ENCODE results near the gene ASCL5.

The ASCL5 gene, protein sequence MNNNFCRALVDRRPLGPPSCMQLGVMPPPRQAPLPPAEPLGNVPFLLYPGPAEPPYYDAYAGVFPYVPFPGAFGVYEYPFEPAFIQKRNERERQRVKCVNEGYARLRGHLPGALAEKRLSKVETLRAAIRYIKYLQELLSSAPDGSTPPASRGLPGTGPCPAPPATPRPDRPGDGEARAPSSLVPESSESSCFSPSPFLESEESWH

DNA sequence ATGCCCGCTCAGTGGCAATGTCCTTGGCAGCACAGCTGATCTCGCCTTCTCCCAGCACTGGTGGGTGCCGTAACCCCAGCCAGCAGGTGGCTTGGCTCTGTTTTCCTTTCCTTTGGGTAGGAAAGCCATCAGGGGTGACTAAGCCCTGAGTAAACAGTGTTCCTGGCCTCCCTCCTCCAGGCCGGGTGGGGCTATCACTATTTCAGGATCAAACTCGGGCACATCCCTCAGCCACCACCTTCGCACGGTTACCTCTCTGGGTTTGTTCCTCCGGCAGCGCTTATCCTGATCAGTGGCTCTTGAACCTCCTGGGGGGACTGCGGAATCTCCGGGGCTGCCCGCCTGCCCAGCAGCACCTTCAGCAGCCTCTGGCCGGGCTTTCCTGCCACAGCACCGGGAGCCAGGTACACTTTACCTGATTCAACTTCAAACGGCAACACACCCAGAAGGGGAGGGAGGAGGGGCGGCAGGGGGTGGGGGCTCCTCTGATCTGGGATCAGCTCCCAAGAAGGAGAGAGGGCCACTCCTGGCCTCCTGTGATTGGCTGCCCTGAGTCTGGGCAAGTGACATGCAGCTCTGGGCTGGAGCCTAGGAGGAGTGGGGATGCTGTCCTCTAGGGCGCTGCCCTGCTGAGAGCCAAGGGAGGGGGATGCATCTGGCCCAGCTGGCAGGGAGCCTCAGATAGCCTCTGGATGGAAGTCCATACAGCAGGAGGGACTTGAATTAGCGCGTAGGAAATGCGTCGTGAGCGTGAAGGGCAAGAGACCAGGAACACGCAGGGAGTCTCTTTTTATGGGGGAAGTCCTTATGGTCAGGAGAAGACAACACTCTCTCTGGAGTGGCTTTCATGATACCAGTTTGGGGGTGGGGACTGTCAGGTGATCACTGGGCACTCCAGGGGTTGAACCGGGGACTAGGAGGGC, at the start of gene ASCL5:
Gene ASCL5, minus strand, starts transcription at position 353 of the 923 bp plus-strand sequence. CDS start 11,812 bp downstream, outside the sequence.
- no peaks in the 10 kb centered on the region for H3K9me3 Mint-ChIP-seq
- ATAC-seq (no peak), DNase-seq (no peak)
- peaks cover 6% of the 10 kb centered on the region for H3K27me3 Mint-ChIP-seq
- H3K36me3 Mint-ChIP-seq (ENCODE audit: low read depth), result no peaks in the 10 kb centered on the region
- H3K27ac Mint-ChIP-seq, result no peak within 1 kb of the TSS
- no peaks in the 10 kb centered on the region for H3K4me1 Mint-ChIP-seq
- no peak within 1 kb of the TSS for H3K4me3 Mint-ChIP-seq

DNA sequence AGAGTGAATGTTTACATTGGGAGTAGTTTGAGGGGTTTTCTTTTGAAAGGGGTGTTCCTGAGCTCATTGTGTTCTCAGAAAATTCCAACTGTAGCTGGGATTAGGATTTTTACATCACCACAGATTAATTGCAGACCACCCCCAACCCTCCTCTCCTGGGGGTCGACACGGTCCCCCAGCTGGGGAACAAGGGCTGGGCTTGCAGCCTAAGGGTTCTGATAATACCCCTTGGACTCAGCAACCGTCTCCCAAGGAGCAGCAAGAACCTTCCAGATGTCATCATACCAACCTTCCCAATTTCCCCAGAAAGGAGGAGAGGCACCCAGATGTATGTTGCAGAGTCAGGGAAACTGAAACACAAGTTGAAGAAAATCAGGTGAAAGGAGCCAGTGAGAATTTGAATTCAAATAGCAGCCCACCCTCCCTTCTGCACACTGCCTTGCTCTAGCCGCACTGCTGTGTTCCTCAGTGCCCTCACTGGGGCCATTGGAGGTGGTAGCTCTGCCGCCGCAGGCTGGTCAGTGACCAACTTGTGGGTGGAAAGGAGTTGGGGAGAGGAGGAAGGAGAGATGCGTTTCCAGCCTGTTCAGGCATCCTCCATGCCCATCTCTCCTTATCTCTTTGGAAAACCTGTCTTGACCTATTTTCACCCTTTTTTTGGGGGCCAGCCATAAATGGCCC, 49.0 kb upstream of the ASCL5 start:
- no peak overlapping the region for H3K4me3 Mint-ChIP-seq
- no peak for ATAC-seq
- no peak for DNase-seq
- H3K9me3 Mint-ChIP-seq, result no peaks in the 10 kb centered on the region
- H3K27ac Mint-ChIP-seq, result no peak overlapping the region
- no peaks in the 10 kb centered on the region for H3K36me3 Mint-ChIP-seq (ENCODE audit: low read depth)
- peaks cover 14% of the 10 kb centered on the region for H3K4me1 Mint-ChIP-seq
- H3K27me3 Mint-ChIP-seq, result peaks cover 27% of the 10 kb centered on the region

DNA sequence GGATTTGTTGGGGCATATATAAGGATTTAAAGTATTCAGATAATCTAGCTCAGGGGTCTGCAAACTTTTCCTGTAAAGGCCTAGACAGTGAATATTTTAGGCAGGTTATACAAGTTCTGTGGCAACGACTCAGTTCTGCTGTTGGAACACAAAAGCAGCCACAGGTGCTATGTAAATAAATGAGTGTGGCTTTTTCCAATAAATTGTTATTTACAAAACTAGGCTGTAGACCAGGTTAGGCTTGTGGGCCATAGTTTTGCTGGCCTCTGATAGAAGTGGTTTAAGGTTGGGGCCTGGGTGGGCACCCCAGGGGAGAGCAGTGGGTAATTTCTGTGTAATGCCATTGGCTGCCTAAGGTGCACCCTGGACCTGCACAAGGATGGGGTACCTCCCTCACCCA, 46.8 kb upstream of the ASCL5 start:
- Mint-ChIP-seq H3K36me3 (ENCODE audit: low read depth) (no peaks in the 10 kb centered on the region), H3K4me1 (peaks cover 20% of the 10 kb centered on the region), H3K27me3 (peaks cover 23% of the 10 kb centered on the region), H3K4me3 (no peak overlapping the region), H3K9me3 (no peaks in the 10 kb centered on the region), H3K27ac (no peak overlapping the region)
- DNase-seq (no peak), ATAC-seq (no peak)

DNA sequence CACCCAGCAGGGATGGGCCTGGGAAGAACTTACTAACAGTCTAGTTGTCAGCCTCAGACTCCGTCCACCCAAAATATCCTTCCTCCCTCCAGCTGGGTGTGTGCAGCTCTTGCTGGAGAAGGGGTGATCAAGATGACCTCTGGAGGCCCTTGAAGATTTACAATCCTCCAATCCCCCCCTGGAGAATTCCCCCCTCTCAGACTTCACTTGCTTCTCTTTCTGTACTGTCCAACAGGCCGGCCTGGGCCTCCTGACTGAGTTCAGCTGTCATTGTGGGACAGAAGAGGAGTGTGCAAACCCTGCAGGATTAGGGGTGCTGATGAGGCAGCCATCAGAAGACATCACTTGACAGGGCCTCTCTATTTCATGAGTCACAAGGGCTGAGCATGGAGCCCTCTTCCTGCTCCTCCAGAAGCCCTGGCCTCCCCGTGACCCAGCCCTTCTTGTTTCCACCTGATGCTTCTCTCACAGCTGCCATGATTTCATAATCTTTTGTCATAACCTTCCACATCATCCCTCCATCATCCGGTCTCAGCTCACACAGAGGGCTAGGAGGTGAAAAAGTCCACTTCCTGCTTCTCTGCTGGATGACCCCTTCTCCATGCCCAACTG, 46.1 kb upstream of the ASCL5 start:
- no peak for ATAC-seq
- H3K36me3 Mint-ChIP-seq (ENCODE audit: low read depth), result no peaks in the 10 kb centered on the region
- peak; percentile 4 for DNase-seq
- H3K9me3 Mint-ChIP-seq, result no peaks in the 10 kb centered on the region
- H3K4me3 Mint-ChIP-seq, result no peak overlapping the region
- H3K4me1 Mint-ChIP-seq, result peaks cover 20% of the 10 kb centered on the region
- no peak overlapping the region for H3K27ac Mint-ChIP-seq
- peaks cover 21% of the 10 kb centered on the region for H3K27me3 Mint-ChIP-seq

DNA sequence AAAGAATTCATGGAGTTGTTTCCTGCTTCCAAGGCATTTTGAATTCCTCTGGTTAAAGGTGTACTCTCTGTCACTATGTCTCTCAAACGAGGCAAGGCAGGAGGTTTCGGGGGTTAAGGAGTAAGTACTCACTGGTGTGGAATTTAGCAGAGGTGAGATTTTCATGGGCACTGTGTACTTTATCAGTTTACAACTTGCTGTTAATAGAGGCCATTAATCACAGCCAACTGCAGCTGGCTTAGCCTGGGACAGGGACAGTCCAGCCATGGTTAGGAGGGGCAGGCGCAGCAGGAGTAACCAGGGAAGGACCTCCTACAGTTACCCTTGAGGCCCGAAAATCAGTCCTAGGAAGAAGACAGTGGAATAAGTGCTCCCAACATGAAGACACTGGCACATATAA, 45.3 kb upstream of the ASCL5 start:
- no peak for ATAC-seq
- peaks cover 19% of the 10 kb centered on the region for H3K27me3 Mint-ChIP-seq
- DNase-seq, result no peak
- H3K36me3 Mint-ChIP-seq (ENCODE audit: low read depth), result no peaks in the 10 kb centered on the region
- H3K4me1 Mint-ChIP-seq, result peaks cover 20% of the 10 kb centered on the region
- no peak overlapping the region for H3K4me3 Mint-ChIP-seq
- H3K9me3 Mint-ChIP-seq, result no peaks in the 10 kb centered on the region
- no peak overlapping the region for H3K27ac Mint-ChIP-seq

DNA sequence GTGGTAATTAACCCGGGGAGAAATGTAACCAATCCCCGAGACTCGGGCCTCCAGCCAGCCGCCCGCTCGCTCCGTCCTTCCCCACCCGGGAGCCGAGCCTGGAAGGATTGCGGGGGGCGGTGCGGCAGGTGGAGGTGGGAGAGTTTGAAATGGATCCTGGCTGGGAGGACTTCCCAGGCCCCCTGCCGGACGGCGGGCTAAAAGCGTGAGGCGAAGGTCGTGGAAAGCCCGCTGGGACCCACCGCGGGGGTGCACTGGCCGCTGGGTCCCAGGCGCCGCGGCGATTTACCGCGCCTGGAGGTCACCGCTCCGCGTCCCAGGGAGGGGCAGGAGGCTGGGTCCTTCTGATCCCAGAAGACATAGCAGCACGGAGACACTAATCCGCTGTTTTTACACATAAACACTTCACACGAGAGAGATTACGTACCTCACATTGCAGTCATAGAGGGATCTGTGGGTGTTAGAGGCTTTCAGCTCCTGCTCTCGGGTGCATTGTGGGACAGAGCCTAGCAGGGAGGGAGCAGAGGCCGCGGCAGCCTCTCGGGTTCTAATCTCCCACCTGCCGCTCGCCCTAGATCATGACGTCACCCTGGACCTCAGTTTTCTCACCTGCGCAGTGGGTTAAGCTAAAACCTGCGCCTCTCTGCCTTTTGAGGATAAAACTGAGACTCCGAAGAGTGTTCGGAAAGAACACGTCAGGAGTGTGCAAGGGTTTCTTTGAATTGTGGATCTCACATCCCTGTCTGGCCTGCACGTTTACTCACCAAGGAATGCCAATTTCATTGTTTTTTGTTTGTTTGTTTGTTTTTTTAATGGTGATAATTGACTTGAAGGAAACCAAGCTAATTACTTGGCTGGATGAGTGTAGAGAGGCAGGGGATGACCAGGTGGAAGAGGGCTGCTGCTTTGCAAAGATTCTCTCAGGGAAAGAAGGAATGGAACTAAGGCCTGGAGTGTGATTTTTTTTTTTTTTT, 44.4 kb upstream of the ASCL5 start:
- ATAC-seq (peak; percentile 67), DNase-seq (peak; percentile 61)
- Mint-ChIP-seq H3K27ac (peak overlapping the region; percentile 78), H3K27me3 (peaks cover 16% of the 10 kb centered on the region), H3K9me3 (no peaks in the 10 kb centered on the region), H3K4me1 (peaks cover 20% of the 10 kb centered on the region), H3K4me3 (peak overlapping the region; percentile 73), H3K36me3 (ENCODE audit: low read depth) (no peaks in the 10 kb centered on the region)

DNA sequence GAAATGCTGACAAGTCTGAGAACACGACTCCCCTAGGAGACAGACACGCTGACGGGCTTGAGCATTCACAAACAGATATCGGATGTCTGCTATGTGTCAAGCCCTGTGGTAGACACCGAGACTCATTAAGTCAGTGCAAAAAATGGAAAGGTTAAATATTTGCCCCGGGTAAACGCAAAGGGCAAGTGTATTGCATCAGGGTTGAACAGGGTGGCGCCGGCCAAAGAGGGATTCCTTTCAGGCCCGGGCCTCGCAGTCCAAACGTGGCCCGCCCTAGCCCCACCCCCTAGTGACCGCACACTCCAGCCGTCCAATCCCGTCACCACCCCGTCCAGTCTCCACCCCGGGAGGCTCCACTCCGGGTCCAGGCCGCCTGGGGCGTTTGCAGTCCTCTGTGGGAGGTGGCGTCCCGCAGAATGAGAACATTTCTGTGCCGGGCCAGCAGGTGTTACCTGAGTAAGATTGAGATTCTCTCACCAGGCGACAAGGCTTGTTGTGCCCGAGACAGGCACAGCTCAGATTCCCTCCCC, 43.6 kb upstream of the ASCL5 start:
- H3K9me3 Mint-ChIP-seq, result no peaks in the 10 kb centered on the region
- peak; percentile 85 for DNase-seq
- peak overlapping the region; percentile 73 for H3K4me3 Mint-ChIP-seq
- H3K4me1 Mint-ChIP-seq, result peaks cover 20% of the 10 kb centered on the region
- H3K27ac Mint-ChIP-seq, result peak overlapping the region; percentile 78
- peak; percentile 92 for ATAC-seq
- no peaks in the 10 kb centered on the region for H3K36me3 Mint-ChIP-seq (ENCODE audit: low read depth)
- peaks cover 16% of the 10 kb centered on the region for H3K27me3 Mint-ChIP-seq

DNA sequence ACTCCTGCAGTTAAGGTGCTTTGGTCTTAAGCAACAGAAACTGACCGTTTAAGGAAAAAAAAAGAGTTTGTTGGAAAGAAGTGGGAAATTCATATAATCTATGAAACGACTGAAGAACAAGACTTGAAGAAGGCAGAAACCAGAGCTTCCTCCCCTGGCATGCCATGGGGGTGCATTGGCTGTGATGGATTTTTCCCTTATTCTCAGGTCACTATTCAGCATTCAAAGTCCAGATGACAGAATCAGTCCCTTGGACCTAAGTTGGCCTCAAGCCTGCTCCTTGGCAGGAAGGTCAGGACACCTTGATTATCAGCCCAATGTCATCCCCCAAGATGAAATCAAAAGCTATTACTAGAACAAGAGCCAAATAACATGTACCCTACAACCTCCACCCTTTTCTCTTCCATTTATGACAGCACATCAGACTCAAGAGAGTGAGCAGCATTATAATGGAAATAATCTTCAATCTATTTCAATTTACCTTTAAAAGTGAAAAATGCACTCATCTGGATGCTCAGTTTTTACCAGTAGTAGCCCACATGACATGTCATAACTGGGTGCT, 43.1 kb upstream of the ASCL5 start:
- Mint-ChIP-seq H3K27ac (peak overlapping the region; percentile 78), H3K4me1 (peaks cover 20% of the 10 kb centered on the region), H3K9me3 (no peaks in the 10 kb centered on the region), H3K36me3 (ENCODE audit: low read depth) (no peaks in the 10 kb centered on the region), H3K27me3 (peaks cover 16% of the 10 kb centered on the region), H3K4me3 (peak overlapping the region; percentile 73)
- no peak for DNase-seq
- ATAC-seq, result no peak

DNA sequence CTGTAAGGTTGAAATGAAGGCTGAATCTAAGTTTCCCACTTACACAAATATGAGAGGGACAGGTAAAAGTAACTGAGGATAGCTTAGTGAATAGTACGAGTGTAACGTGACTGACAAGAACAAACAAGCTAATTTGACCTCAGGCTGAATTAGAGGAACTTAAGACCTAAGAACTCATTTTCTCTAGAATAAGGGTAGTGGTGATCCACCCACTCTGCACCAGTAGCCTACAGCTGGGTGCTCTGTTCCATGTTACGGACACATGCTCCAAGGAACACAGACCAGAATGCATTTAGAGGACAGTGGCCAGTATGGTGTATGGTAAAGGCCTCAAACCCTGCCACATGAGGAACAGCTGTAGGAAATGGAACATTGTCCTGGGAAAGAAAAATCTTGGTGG, 42.2 kb upstream of the ASCL5 start:
- H3K9me3 Mint-ChIP-seq, result no peaks in the 10 kb centered on the region
- no peak overlapping the region for H3K27ac Mint-ChIP-seq
- H3K4me3 Mint-ChIP-seq, result no peak overlapping the region
- H3K27me3 Mint-ChIP-seq, result peaks cover 14% of the 10 kb centered on the region
- no peaks in the 10 kb centered on the region for H3K36me3 Mint-ChIP-seq (ENCODE audit: low read depth)
- ATAC-seq (no peak), DNase-seq (no peak)
- H3K4me1 Mint-ChIP-seq, result peaks cover 20% of the 10 kb centered on the region

DNA sequence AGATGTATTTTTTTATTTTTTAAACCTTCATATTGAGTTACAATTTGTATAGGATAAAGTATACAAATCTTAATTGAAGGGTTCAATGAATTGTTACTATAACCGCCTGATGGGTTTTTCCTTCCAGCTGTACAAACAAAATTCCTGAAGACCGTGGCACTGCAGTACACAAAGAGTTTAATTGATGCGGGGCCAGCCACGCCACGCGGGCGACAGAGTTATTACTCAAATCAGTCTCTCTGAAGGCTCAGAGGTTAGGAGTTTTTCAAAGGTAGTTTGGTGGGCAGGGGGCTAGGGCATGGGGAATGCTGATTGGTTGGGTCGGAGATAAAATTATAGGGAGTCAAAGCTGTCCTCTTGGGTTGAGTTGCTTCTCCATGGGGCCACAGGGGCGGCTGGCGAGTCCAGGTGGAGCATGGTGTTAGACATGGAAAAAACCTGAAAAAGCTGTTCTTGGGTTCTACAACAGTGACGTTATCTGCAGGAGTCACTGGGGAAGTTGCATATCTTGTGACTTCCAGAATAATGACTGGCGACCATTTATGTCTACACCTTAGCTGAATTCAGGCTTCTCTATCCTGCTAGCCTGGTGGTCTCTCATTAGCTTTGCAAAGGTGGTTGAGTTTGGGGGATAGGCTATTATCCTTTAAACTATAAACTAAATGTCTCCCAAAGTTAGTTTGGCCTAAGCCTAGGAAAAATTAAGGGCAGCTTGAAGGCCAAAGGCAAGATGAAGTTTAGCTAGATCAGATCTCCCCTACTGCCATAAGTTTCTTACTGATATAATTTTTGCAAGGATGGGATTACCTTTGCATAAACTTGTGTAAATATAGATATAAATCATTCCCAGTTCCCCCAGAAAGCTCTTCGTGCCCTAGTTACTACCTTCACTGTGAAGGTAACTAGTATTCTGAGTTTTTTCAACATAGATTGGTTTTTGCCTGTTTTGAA, 40.3 kb upstream of the ASCL5 start:
- ATAC-seq (no peak), DNase-seq (no peak)
- peaks cover 16% of the 10 kb centered on the region for H3K4me1 Mint-ChIP-seq
- H3K27me3 Mint-ChIP-seq, result peaks cover 12% of the 10 kb centered on the region
- H3K36me3 Mint-ChIP-seq (ENCODE audit: low read depth), result no peaks in the 10 kb centered on the region
- H3K9me3 Mint-ChIP-seq, result no peaks in the 10 kb centered on the region
- H3K27ac Mint-ChIP-seq, result no peak overlapping the region
- H3K4me3 Mint-ChIP-seq, result no peak overlapping the region

DNA sequence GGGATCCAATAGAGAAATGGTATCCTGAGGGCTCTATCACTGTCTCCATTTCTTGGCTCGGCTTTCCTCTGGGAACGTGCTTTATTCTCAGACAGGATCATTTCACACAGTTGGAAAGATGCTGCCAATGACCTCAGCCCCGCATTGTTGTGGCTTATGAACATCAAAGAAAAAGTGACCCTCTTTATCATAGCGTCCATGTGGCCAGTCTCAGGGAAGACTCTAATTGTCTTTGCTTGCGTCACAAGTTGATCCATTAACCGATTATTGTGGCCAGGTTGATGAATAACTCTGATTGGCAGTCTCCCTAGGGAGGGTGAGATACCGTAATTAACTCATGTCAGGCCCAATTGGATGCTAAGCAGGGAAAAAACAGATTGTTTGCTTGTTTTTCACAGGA, 37.7 kb upstream of the ASCL5 start:
- H3K27me3 Mint-ChIP-seq, result peaks cover 7% of the 10 kb centered on the region
- H3K27ac Mint-ChIP-seq, result no peak overlapping the region
- DNase-seq, result no peak
- no peaks in the 10 kb centered on the region for H3K4me1 Mint-ChIP-seq
- ATAC-seq, result no peak
- H3K36me3 Mint-ChIP-seq (ENCODE audit: low read depth), result no peaks in the 10 kb centered on the region
- H3K4me3 Mint-ChIP-seq, result no peak overlapping the region
- H3K9me3 Mint-ChIP-seq, result no peaks in the 10 kb centered on the region

DNA sequence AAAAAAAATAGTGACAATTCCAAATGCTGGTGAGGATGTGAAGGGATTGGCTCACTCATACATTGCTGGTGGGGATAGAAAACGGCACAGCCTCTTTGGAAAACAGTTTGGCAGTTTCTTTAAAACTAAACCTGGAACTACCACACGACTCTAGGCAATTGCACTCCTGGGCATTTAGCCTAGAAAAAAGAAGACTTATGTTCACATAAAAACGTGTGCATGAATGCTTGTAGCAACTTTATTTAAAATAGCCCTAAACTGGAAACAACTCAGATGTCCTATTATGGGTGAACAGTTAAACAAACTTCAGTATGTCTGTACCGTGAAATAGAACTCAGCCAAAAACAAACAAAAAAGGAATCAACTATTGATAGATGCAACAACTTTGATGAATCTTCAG, 36.7 kb upstream of the ASCL5 start:
- Mint-ChIP-seq H3K9me3 (no peaks in the 10 kb centered on the region), H3K4me3 (no peak overlapping the region), H3K27me3 (peaks cover 4% of the 10 kb centered on the region), H3K27ac (no peak overlapping the region), H3K4me1 (no peaks in the 10 kb centered on the region), H3K36me3 (ENCODE audit: low read depth) (no peaks in the 10 kb centered on the region)
- no peak for ATAC-seq
- no peak for DNase-seq
